ENCODE measurements around the gene GPT2.

Gene GPT2

GRCh38 chr16:46954562-46954961 is 70.4 kb downstream of the GPT2 start:
- in situ Hi-C loops (cut with MboI; ENCODE audit: low sequenced_read_pairs) = no loop called here

GRCh38 chr16:46961373-46962353 is 77.5 kb downstream of the GPT2 start:
- in situ Hi-C loops (cut with MboI; ENCODE audit: low sequenced_read_pairs) = no loop called here

- in situ Hi-C loops (cut with MboI; ENCODE audit: low sequenced_read_pairs) = no loop called here
Observed at GRCh38 chr16:46962629-46963028, 78.5 kb downstream of the GPT2 start.

- in situ Hi-C loops (cut with MboI; ENCODE audit: low sequenced_read_pairs) = no loop called here
Observed at GRCh38 chr16:46968063-46968435, 83.9 kb downstream of the GPT2 start.

- in situ Hi-C loops (cut with MboI; ENCODE audit: low sequenced_read_pairs) = no loop called here
Observed at GRCh38 chr16:46970089-46970488, 85.9 kb downstream of the GPT2 start.

- in situ Hi-C loops (cut with MboI; ENCODE audit: low sequenced_read_pairs) = no loop called here
Observed at GRCh38 chr16:46971271-46971670, 87.1 kb downstream of the GPT2 start.

GRCh38 chr16:46972429-46973206 is 88.5 kb downstream of the GPT2 start:
- in situ Hi-C loops (cut with MboI; ENCODE audit: low sequenced_read_pairs) = no loop called here

- in situ Hi-C loops (cut with MboI; ENCODE audit: low sequenced_read_pairs) = no loop called here
Observed at GRCh38 chr16:46973207-46973995, 89.2 kb downstream of the GPT2 start, which contains the start of gene DNAJA2. TSS of gene DNAJA2 (minus strand) at chr16:46973674. CDS start at chr16:46973572, 102 bp downstream.

- in situ Hi-C loops (cut with MboI; ENCODE audit: low sequenced_read_pairs) = no loop called here
Observed at GRCh38 chr16:46973996-46974324, 89.8 kb downstream of the GPT2 start.

GRCh38 chr16:46974352-46974751 is 90.2 kb downstream of the GPT2 start:
- in situ Hi-C loops (cut with MboI; ENCODE audit: low sequenced_read_pairs) = no loop called here

- in situ Hi-C loops (cut with MboI; ENCODE audit: low sequenced_read_pairs) = no loop called here
Observed at GRCh38 chr16:46975165-46975564, 91.0 kb downstream of the GPT2 start.

- in situ Hi-C loops (cut with MboI; ENCODE audit: low sequenced_read_pairs) = no loop called here
Observed at GRCh38 chr16:46975908-46976470, 91.8 kb downstream of the GPT2 start.

GRCh38 chr16:46976550-46976949 is 92.4 kb downstream of the GPT2 start:
- in situ Hi-C loops (cut with MboI; ENCODE audit: low sequenced_read_pairs) = no loop called here

All from hTERT RPE-1 (cell line).